K562 (cell line): ENCODE measurements around the gene SRD5A2. TPM values are rescaled to one million over a fixed set of nuclear protein-coding genes. Genes with fewer than 3 reads are reported as not detected.

Experiments used
- ATAC-seq: fragments of 200-7000 bp; cut with Tn5 transposase; 3 replicates; pipeline ENCODE4 v1.9.1; 2020; ENCODE audit warnings: moderate library complexity
- BruUV-seq: library from RNA; stranded (reverse); fragments of 400-500 nt; replicated peaks from 2 replicates; lab custom pipeline; 2021; lab: Mats Ljungman, UMichigan
- CTCF ChIA-PET: fragments of 300-600 bp; formaldehyde crosslinking; extraction: SDS; loops from one replicate; lab custom pipeline; 2021; ENCODE audit warnings: low intra/inter-chr PET ratio; lab: Yijun Ruan, JAX
- POLR2A ChIA-PET: fragments of 300-600, 350-650 bp; sonication (Branson Sonifier 250); formaldehyde crosslinking; extraction: SDS; loops from one replicate; lab custom pipeline; 2021; ENCODE audit warnings: antibody characterized with exemption, inconsistent platforms; lab: Yijun Ruan, JAX
- DNase-seq, 4 experiments: peaks; one replicate each; pipeline versions ENCODE4 v3.0.0 to v3.0.0-alpha.2; 2011 to 2018; ENCODE audit warnings: low spot score in 3 of 4, mixed read lengths in 3 of 4; ENCODE audit errors: extremely low read depth in 1 of 4
- FAIRE-seq: peaks from 2 replicates; lab custom pipeline; 2011; peaks lifted over from hg19 to GRCh38; lab: Jason Lieb, UNC
- H2AFZ ChIP-seq: 2 replicates; pipeline ENCODE4 v1.6.0; 2011; ENCODE audit warnings: low read depth, low read length, control low read depth, inconsistent platforms
- H3K27ac ChIP-seq: fragments of 200-600 bp; 3 replicates; pipeline ENCODE4 v1.8.0; 2011; ENCODE audit warnings: low read depth, mild to moderate bottlenecking, control low read depth, inconsistent platforms, low read length, moderate library complexity, mixed read lengths; ENCODE audit errors: extremely low read depth
- H3K27me3 ChIP-seq, 2 experiments: fragments of 300-600 bp in 1 of 2; 2 replicates in 1 of 2; 3 replicates in 1 of 2; pipeline versions ENCODE4 v1.6.0 to v1.8.0; 2011; ENCODE audit warnings: inconsistent platforms in 2 of 2, low read length in 2 of 2, mild to moderate bottlenecking in 1 of 2, mixed read lengths in 1 of 2, moderate library complexity in 1 of 2; ENCODE audit not compliant: control insufficient read depth in 2 of 2, insufficient read depth in 2 of 2
- H3K36me3 ChIP-seq: fragments of 300-600 bp; 3 replicates; pipeline ENCODE4 v1.8.0; 2011; ENCODE audit warnings: mild to moderate bottlenecking, low read length, inconsistent platforms; ENCODE audit not compliant: control insufficient read depth, insufficient read depth
- H3K4me1 ChIP-seq, 2 experiments: fragments of 200-600 bp in 1 of 2; replicated peaks in 1 of 2; 2 replicates in 1 of 2; 3 replicates in 1 of 2; pipeline versions ENCODE4 v1.5.1 to v1.8.0; 2011; ENCODE audit warnings: inconsistent platforms in 2 of 2, low read length in 2 of 2, mild to moderate bottlenecking in 1 of 2, mixed read lengths in 1 of 2, moderate library complexity in 1 of 2; ENCODE audit not compliant: control insufficient read depth in 2 of 2, insufficient read depth in 2 of 2
- H3K4me2 ChIP-seq: 2 replicates; pipeline ENCODE4 v1.6.1; 2011; ENCODE audit warnings: low read length, control low read depth, inconsistent platforms, mixed read lengths; ENCODE audit not compliant: insufficient read depth
- H3K4me3 ChIP-seq: fragments of 200-600 bp; sonication (generic), shearing (Covaris generic); 2 replicates; pipeline ENCODE4 v1.5.1; 2016; ENCODE audit warnings: control low read depth, inconsistent platforms
- H3K79me2 ChIP-seq: fragments of 200-600 bp; 3 replicates; pipeline ENCODE4 v1.8.0; 2011; ENCODE audit warnings: low read length, inconsistent platforms; ENCODE audit not compliant: control insufficient read depth, insufficient read depth
- H3K9ac ChIP-seq, 2 experiments: 2 replicates each; pipeline versions ENCODE4 v1.6.0 to v1.6.1; 2011; ENCODE audit warnings: low read depth in 2 of 2, low read length in 2 of 2, control low read depth in 1 of 2, inconsistent platforms in 1 of 2, mild to moderate bottlenecking in 1 of 2, mixed read lengths in 1 of 2; ENCODE audit not compliant: insufficient read depth in 1 of 2
- H3K9me1 ChIP-seq: one replicate; pipeline ENCODE4 v1.6.0; 2011; ENCODE audit warnings: inconsistent platforms, mild to moderate bottlenecking, low read length, moderate library complexity; ENCODE audit not compliant: control insufficient read depth, insufficient read depth
- H3K9me3 ChIP-seq: replicated peaks from 2 replicates; pipeline ENCODE4 v1.5.1; 2011; ENCODE audit warnings: low read depth, low read length, inconsistent platforms; ENCODE audit not compliant: control insufficient read depth, insufficient read depth
- H4K20me1 ChIP-seq: replicated peaks from 2 replicates; pipeline ENCODE4 v1.6.1; 2011; ENCODE audit warnings: low read length, inconsistent platforms, mixed read lengths; ENCODE audit not compliant: control insufficient read depth, insufficient read depth
- CBFA2T2 ChIP-seq: fragments of 450-650 bp; conservative IDR thresholded peaks from 2 replicates; pipeline ENCODE4 v1.6.1; 2017; ENCODE audit warnings: mild to moderate bottlenecking
- CHD7 ChIP-seq: fragments of 200-600 bp; sonication (generic); IDR thresholded peaks from one replicate; pipeline ENCODE4 v1.6.1; 2012; ENCODE audit warnings: mild to moderate bottlenecking, low read depth, low read length, inconsistent platforms
- WGBS: fragments of 100-300 bp; shearing (Covaris generic); methylation state at CpG from one replicate; pipeline ENCODE4 v1.1.6; 2016; ENCODE audit warnings: low coverage, mixed read lengths; ENCODE audit not compliant: insufficient coverage; ENCODE audit errors: missing lambda C conversion rate; 5-methylcytosine and 5-hydroxymethylcytosine counted together
- in situ Hi-C: fragments of 300-500 bp; cut with MboI; formaldehyde crosslinking; loops from 4 replicates; pipeline ENCODE4 v1.15.0; 2018; ENCODE audit warnings: inconsistent platforms, mixed read lengths
- intact Hi-C: fragments of 100-400 bp; cut with micrococcal nuclease; formaldehyde crosslinking; loops from 2 replicates; pipeline ENCODE4 v1.14.2; 2022
- polyA plus RNA-seq, 8 experiments: library from polyadenylated mRNA; depleted of rRNA in 4 of 8; stranded (reverse) in 5 of 8; unstranded in 3 of 8; fragments of >200 nt; fragmentation: Nextera tagmentation in 2 of 8; fragmentation: Illumina TruSeq in 1 of 8; extraction: Ambion mirVana in 2 of 8; extraction: Trizol in 1 of 8; gene quantifications; 2 replicates each; pipeline versions ENCODE4 v1.2.1 to v1.2.3, GENCODE V29; 2011 to 2014; ENCODE audit warnings: inconsistent platforms in 1 of 8, missing spikeins in 1 of 8
- total RNA-seq, 7 experiments: library from RNA; depleted of rRNA in 6 of 7; stranded (reverse); fragments of >200 nt in 6 of 7; fragmentation: Illumina TruSeq in 2 of 7; extraction: Trizol in 2 of 7; gene quantifications; 2 replicates each; pipeline versions ENCODE4 v1.2.1 to v1.2.3, GENCODE V29; 2011 to 2021; ENCODE audit warnings: low replicate concordance in 1 of 7
- TF ChIP-seq, protein P1 (sequence below): fragments of 250-450 bp; sonication (Bioruptor Pico); IDR thresholded peaks from 2 replicates; pipeline ENCODE4 v1.5.0; 2020; ENCODE audit warnings: mild to moderate bottlenecking

The SRD5A2 gene
- total and polyA plus RNA-seq, 9 of the 15 experiments (the other 6 are each of a cell fraction or from before 2014, with no cell fraction given) = 0.03 TPM; not detected in 8

DNA sequence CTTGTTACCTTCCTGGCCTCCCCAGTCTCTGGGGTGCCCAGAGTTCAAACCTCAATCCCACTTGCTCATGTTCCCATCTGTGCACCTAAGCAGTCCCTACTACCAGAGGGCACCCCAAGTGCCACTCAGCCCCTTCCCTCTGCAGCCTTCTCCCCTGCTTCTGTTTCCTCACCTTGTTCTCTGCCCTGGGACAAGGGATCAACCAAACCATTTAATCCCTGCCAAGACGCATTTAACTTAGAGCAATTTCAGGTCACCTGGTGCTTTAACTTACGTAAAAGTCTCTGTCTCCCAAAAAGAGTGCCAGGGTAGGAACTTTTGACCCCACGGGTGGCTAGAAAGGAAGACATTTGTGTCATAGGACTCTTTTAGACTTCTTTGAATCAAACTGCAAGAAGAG lies 67.2 kb downstream of the SRD5A2 start:
- TF ChIP-seq, protein P1, sequence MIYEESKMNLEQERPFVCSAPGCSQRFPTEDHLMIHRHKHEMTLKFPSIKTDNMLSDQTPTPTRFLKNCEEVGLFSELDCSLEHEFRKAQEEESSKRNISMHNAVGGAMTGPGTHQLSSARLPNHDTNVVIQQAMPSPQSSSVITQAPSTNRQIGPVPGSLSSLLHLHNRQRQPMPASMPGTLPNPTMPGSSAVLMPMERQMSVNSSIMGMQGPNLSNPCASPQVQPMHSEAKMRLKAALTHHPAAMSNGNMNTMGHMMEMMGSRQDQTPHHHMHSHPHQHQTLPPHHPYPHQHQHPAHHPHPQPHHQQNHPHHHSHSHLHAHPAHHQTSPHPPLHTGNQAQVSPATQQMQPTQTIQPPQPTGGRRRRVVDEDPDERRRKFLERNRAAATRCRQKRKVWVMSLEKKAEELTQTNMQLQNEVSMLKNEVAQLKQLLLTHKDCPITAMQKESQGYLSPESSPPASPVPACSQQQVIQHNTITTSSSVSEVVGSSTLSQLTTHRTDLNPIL = no peak
- Histone ChIP-seq H3K4me2 (no peak overlapping the region), H2AFZ (no peak overlapping the region), H3K9me3 (no peaks in the 10 kb centered on the region), H4K20me1 (no peaks in the 10 kb centered on the region), H3K27me3 (no peaks in the 10 kb centered on the region), H3K4me1 (no peaks in the 10 kb centered on the region), H3K4me3 (no peak overlapping the region), H3K36me3 (no peaks in the 10 kb centered on the region), H3K9ac (no peak overlapping the region), H3K9me1 (no peaks in the 10 kb centered on the region), H3K79me2 (no peaks in the 10 kb centered on the region), H3K27ac (no peak overlapping the region)
- no peak for DNase-seq
- in situ Hi-C loops (no loop called here), intact Hi-C loops (no loop called here)
- BruUV-seq = no TSS peak
- no peak for FAIRE-seq
- no peak for ATAC-seq
- POLR2A ChIA-PET = interaction anchor here (0.6 kb wide), 1 partner anchor 1788 kb away, joined by 3 read pairs; no protein-coding TSS in a partner anchor
- 0% methylated on average over 3 of the region's 3 CpGs for WGBS
- CTCF ChIA-PET = no interaction called here

GRCh38 chr2:31511376-31511775 lies 69.4 kb downstream of the SRD5A2 start:
- BruUV-seq = no TSS peak
- no peaks in the 10 kb centered on the region for H3K9me1 ChIP-seq
- no peak overlapping the region for H3K27ac ChIP-seq
- ChIA-PET POLR2A (no interaction called here), CTCF (no interaction called here)
- no peak overlapping the region for H2AFZ ChIP-seq
- FAIRE-seq = no peak
- H4K20me1 ChIP-seq = no peaks in the 10 kb centered on the region
- H3K4me2 ChIP-seq = no peak overlapping the region
- H3K4me3 ChIP-seq = no peak overlapping the region
- intact Hi-C loops (no loop called here), in situ Hi-C loops (no loop called here)
- no peaks in the 10 kb centered on the region for H3K9me3 ChIP-seq
- no peaks in the 10 kb centered on the region for H3K79me2 ChIP-seq
- no peak overlapping the region for H3K9ac ChIP-seq
- DNase-seq = no peak
- no peaks in the 10 kb centered on the region for H3K27me3 ChIP-seq
- no peak for ATAC-seq
- H3K4me1 ChIP-seq = no peaks in the 10 kb centered on the region
- no peaks in the 10 kb centered on the region for H3K36me3 ChIP-seq
- TF ChIP-seq CBFA2T2 (no peak), CHD7 (no peak)
